B cell (primary cell): ENCODE results near the gene GPI. TPM values are rescaled to one million over a fixed set of nuclear protein-coding genes. Genes with fewer than 3 reads are reported as not detected.

Source experiments
- ATAC-seq: fragments of 200-7000 bp; cut with Tn5 transposase; one replicate; pipeline ENCODE4 v1.10.0; 2021; ENCODE audit warnings: low read depth, mild to moderate bottlenecking, moderate number of reproducible peaks, moderate library complexity
- CTCF ChIA-PET: fragments of 350-600 bp; sonication (Branson Sonifier 250); formaldehyde crosslinking; loops from one replicate; lab custom pipeline; 2021; ENCODE audit warnings: antibody characterized with exemption, inconsistent platforms; lab: Charles Lee
- POLR2A ChIA-PET: fragments of 350-600 bp; sonication (Branson Sonifier 250); formaldehyde crosslinking; loops from one replicate; lab custom pipeline; 2021; ENCODE audit warnings: antibody characterized with exemption; lab: Charles Lee
- DNase-seq: peaks from one replicate; pipeline ENCODE4 v3.0.0; 2013
- H2AFZ ChIP-seq: 2 replicates; pipeline ENCODE4 v1.6.1; 2012; ENCODE audit warnings: mild to moderate bottlenecking, low read depth, low read length; ENCODE audit not compliant: insufficient read depth, poor library complexity, severe bottlenecking
- H3K27ac ChIP-seq, 2 donors: 1 replicate in 1 of 2; 2 replicates in 1 of 2; pipeline ENCODE4 v1.5.1; 2012 to 2013; ENCODE audit warnings: low read length in 2 of 2, mild to moderate bottlenecking in 2 of 2, moderate library complexity in 1 of 2
- H3K27me3 ChIP-seq, 4 experiments: fragments of 200-600 bp in 1 of 4; sonication (generic) in 1 of 4; replicated peaks in 1 of 4; 1 replicate in 2 of 4; 2 replicates in 2 of 4; pipeline versions ENCODE4 v1.6.1 to v1.7.0; 2013 to 2016; ENCODE audit warnings: low read length in 3 of 4, mild to moderate bottlenecking in 2 of 4, mixed read lengths in 1 of 4, moderate library complexity in 1 of 4; ENCODE audit not compliant: insufficient read depth in 4 of 4, control insufficient read depth in 3 of 4; ENCODE audit errors: control extremely low read depth in 1 of 4
- H3K36me3 ChIP-seq, 2 experiments: replicated peaks in 1 of 2; 1 replicate in 1 of 2; 2 replicates in 1 of 2; pipeline versions ENCODE4 v1.6.1 to v1.7.1; 2013; ENCODE audit warnings: low read length in 1 of 2; ENCODE audit not compliant: insufficient read depth in 2 of 2, control insufficient read depth in 1 of 2; ENCODE audit errors: control extremely low read depth in 1 of 2, extremely low read depth in 1 of 2
- H3K4me1 ChIP-seq, 2 donors: fragments of 200-600 bp in 1 of 2; sonication (generic) in 1 of 2; 1 replicate in 1 of 2; 2 replicates in 1 of 2; pipeline versions ENCODE4 v1.5.1 to v1.6.1; 2013 to 2017; ENCODE audit warnings: low read length in 2 of 2; ENCODE audit not compliant: control insufficient read depth in 2 of 2, insufficient read depth in 2 of 2
- H3K4me2 ChIP-seq: replicated peaks from 2 replicates; pipeline ENCODE3; 2012; ENCODE audit warnings: mild to moderate bottlenecking, low read depth, low read length; ENCODE audit not compliant: poor library complexity, severe bottlenecking
- H3K4me3 ChIP-seq, 5 experiments: fragments of 200-600 bp in 1 of 5; sonication (generic) in 1 of 5; 1 replicate in 3 of 5; 2 replicates in 2 of 5; pipeline versions ENCODE4 v1.5.1 to v1.7.0; 2011 to 2016; ENCODE audit warnings: low read length in 4 of 5, mild to moderate bottlenecking in 4 of 5, low read depth in 2 of 5, control low read depth in 1 of 5, moderate library complexity in 1 of 5; ENCODE audit not compliant: insufficient read depth in 1 of 5; ENCODE audit errors: control extremely low read depth in 1 of 5, extremely low read depth in 1 of 5
- H3K79me2 ChIP-seq: fragments of 200-600 bp; sonication (generic); one replicate; pipeline ENCODE4 v1.6.0; 2016; ENCODE audit warnings: low read length; ENCODE audit not compliant: control insufficient read depth, insufficient read depth
- H3K9ac ChIP-seq: fragments of 200-600 bp; sonication (generic); 2 replicates; pipeline ENCODE4 v1.6.1; 2017; ENCODE audit warnings: mild to moderate bottlenecking, low read length, moderate library complexity
- H3K9me3 ChIP-seq, 3 donors: one replicate each; pipeline versions ENCODE4 v1.6.1 to v1.7.1; 2013; ENCODE audit warnings: low read length in 2 of 3; ENCODE audit not compliant: control insufficient read depth in 2 of 3, insufficient read depth in 1 of 3; ENCODE audit errors: control extremely low read depth in 1 of 3
- H4K20me1 ChIP-seq: 2 replicates; pipeline ENCODE4 v1.6.0; 2012; ENCODE audit warnings: mild to moderate bottlenecking, low read length; ENCODE audit not compliant: insufficient read depth, control insufficient read depth, poor library complexity, severe bottlenecking
- H3K27ac Mint-ChIP-seq: one replicate; pipeline ENCODE4 v1.8.0; 2021; ENCODE audit warnings: mixed read lengths
- H3K27me3 Mint-ChIP-seq: one replicate; pipeline ENCODE4 v1.8.0; 2021; ENCODE audit warnings: mixed read lengths
- H3K4me1 Mint-ChIP-seq: one replicate; pipeline ENCODE4 v1.8.0; 2021; ENCODE audit warnings: mixed read lengths
- H3K4me3 Mint-ChIP-seq: one replicate; pipeline ENCODE4 v1.8.0; 2021; ENCODE audit warnings: mixed read lengths
- H3K9me3 Mint-ChIP-seq: one replicate; pipeline ENCODE4 v1.8.0; 2022; ENCODE audit warnings: mixed read lengths; ENCODE audit not compliant: insufficient read depth
- EZH2 ChIP-seq: IDR thresholded peaks from 2 replicates; pipeline ENCODE4 v1.6.1; 2012; ENCODE audit warnings: borderline replicate concordance, low read depth, mild to moderate bottlenecking, moderate library complexity, low read length; ENCODE audit not compliant: insufficient read depth, poor library complexity, severe bottlenecking
- whole genome bisulfite sequencing: methylation state at CpG from one replicate; pipeline ENCODE4 v1.1.5; 2013; ENCODE audit warnings: missing lambda C conversion rate; ENCODE audit not compliant: insufficient coverage; 5-methylcytosine and 5-hydroxymethylcytosine counted together
- intact Hi-C: fragments of 100-400 bp; cut with micrococcal nuclease; formaldehyde crosslinking; loops from one replicate; pipeline ENCODE4 v1.10.0; 2022
- polyA plus RNA-seq: library from polyadenylated mRNA; depleted of rRNA; stranded (reverse); fragments of >200 nt; gene quantifications from 2 replicates; pipeline ENCODE4 v1.2.3, GENCODE V29; 2012
- total RNA-seq, 2 donors: library from RNA; stranded (reverse); fragments of 120-200 nt in 1 of 2; gene quantifications; 1 replicate in 1 of 2; 2 replicates in 1 of 2; pipeline versions ENCODE4 v1.2.3 to v1.2.4, GENCODE V29; 2013 to 2022
- TF ChIP-seq, protein P1 (sequence below): fragments of 200-600 bp; IDR thresholded peaks from one replicate; pipeline ENCODE4 v1.8.0; 2022; ENCODE audit warnings: antibody characterized with exemption, mild to moderate bottlenecking

GPI gene
- total and polyA plus RNA-seq, 2 donors (not counting 1 experiment from before 2014, with no cell fraction given), result 74.5 to 102 TPM

- Mint-ChIP-seq H3K9me3 (no peaks in the 10 kb centered on the region), H3K27me3 (no peaks in the 10 kb centered on the region), H3K4me1 (no peaks in the 10 kb centered on the region), H3K4me3 (no peak overlapping the region), H3K27ac (no peak overlapping the region)
- ChIA-PET CTCF (no interaction called here), POLR2A (no interaction called here)
- peaks cover 0 to 46% of the 10 kb centered on the region in 2 experiments for H3K36me3 ChIP-seq
- peaks cover 8% of the 10 kb centered on the region for H3K79me2 ChIP-seq
- ATAC-seq (no peak), DNase-seq (no peak)
- H4K20me1 ChIP-seq, result peaks cover 5% of the 10 kb centered on the region
- H3K9ac ChIP-seq, result no peak overlapping the region
- intact Hi-C loops, result no loop called here
- no peaks in the 10 kb centered on the region for H3K4me1 ChIP-seq
- H3K27ac ChIP-seq, result no peak overlapping the region
- no peak overlapping the region for H3K4me3 ChIP-seq
- no peak overlapping the region for H3K4me2 ChIP-seq
- H2AFZ ChIP-seq, result no peak overlapping the region
- TF ChIP-seq EZH2, result no peak
- TF ChIP-seq, protein P1, sequence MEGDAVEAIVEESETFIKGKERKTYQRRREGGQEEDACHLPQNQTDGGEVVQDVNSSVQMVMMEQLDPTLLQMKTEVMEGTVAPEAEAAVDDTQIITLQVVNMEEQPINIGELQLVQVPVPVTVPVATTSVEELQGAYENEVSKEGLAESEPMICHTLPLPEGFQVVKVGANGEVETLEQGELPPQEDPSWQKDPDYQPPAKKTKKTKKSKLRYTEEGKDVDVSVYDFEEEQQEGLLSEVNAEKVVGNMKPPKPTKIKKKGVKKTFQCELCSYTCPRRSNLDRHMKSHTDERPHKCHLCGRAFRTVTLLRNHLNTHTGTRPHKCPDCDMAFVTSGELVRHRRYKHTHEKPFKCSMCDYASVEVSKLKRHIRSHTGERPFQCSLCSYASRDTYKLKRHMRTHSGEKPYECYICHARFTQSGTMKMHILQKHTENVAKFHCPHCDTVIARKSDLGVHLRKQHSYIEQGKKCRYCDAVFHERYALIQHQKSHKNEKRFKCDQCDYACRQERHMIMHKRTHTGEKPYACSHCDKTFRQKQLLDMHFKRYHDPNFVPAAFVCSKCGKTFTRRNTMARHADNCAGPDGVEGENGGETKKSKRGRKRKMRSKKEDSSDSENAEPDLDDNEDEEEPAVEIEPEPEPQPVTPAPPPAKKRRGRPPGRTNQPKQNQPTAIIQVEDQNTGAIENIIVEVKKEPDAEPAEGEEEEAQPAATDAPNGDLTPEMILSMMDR, result no peak
- no peaks in the 10 kb centered on the region for H3K27me3 ChIP-seq
- WGBS, result 94% methylated on average over 2 of the region's 11 CpGs
- no peaks in the 10 kb centered on the region for H3K9me3 ChIP-seq
Observed at GRCh38 chr19:34373601-34374288, 8.7 kb downstream of the GPI start.

DNA sequence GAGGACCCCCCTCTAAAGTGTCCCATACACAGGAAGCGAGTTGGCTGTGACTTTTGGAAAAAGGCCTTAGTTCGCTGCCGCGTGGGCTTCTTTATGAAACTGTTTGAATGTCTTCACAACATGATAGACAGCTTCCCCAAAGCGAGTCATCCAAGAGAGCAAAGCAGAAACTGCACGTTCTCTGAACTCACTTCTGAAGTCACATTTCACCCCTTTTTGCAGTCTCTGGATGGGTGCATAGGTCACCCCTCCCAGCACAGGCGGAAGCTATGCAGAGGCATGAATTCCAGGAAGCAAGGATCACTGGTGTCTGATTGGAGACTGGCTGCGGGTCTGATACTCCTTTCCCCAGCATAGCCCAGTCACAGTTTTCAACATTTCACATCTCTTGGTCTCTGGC lies 10.6 kb downstream of the GPI start:
- Mint-ChIP-seq H3K4me1 (no peaks in the 10 kb centered on the region), H3K27me3 (no peaks in the 10 kb centered on the region), H3K27ac (no peak overlapping the region), H3K4me3 (no peak overlapping the region), H3K9me3 (no peaks in the 10 kb centered on the region)
- Histone ChIP-seq H3K27ac (no peak overlapping the region), H4K20me1 (peaks cover 5% of the 10 kb centered on the region), H3K9me3 (no peaks in the 10 kb centered on the region), H3K9ac (no peak overlapping the region), H3K36me3 (peaks cover 0 to 52% of the 10 kb centered on the region in 2 experiments), H3K79me2 (peaks cover 2% of the 10 kb centered on the region), H3K4me3 (no peak overlapping the region), H3K4me2 (no peak overlapping the region), H3K27me3 (no peaks in the 10 kb centered on the region), H3K4me1 (no peaks in the 10 kb centered on the region), H2AFZ (no peak overlapping the region)
- no peak for ATAC-seq
- intact Hi-C loops, result no loop called here
- ChIA-PET POLR2A (no interaction called here), CTCF (no interaction called here)
- DNase-seq, result no peak
- no peak for TF ChIP-seq EZH2
- WGBS, result 95% methylated on average over 7 of the region's 8 CpGs
